Fibroblast of skin of scalp (primary cell): Measurements from ENCODE around the gene SLC26A3.

Experiments
- DNase-seq: peaks from one replicate; pipeline ENCODE4 v3.0.0-alpha.2; 2013

Gene SLC26A3

GRCh38 chr7:107815254-107815882 is 12.3 kb upstream of the SLC26A3 start:
- no peak for DNase-seq

GRCh38 chr7:107813524-107813923 is 10.5 kb upstream of the SLC26A3 start:
- DNase-seq = no peak

DNA sequence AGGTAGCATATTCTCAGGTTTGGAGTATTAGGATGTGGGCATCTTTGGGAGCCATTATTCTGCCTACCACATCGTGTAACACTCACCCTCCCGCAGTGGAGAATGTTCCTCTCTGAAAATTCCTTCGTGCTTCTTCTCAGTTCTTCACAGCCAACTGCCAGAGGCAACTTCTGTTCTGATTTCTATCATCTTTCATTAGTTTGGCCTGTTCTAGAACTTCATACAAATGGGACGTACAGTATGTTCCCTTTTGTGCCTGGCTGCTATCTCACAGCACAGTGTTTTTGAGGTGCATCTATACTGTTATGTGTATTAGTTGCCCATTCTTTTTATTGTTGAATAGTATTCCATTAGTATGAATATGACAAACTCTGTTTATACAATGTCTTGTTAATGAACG is 8.9 kb upstream of the SLC26A3 start:
- no peak for DNase-seq

DNA sequence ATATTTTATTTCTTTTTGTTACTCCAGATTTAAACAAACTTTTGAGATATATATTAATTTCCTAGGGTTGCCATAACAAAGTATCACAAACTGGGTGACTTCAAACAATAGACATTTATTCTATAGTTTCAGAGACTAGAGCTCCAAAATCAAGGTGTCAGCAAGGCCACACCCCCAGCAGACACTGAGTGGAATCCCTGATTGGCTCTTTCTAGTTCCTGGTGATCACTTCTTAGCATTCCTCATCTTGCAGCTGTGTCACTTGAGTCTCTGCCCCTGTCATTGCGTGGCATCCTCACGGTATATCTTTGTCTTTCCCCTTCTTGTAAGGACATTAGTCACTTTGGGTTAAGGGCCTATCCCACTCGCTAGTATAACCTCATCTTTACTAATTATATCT is 7.6 kb upstream of the SLC26A3 start:
- no peak for DNase-seq

GRCh38 chr7:107809179-107809578 is 6.2 kb upstream of the SLC26A3 start:
- no peak for DNase-seq

GRCh38 chr7:107799647-107800264 is 3.3 kb downstream of the SLC26A3 start:
- DNase-seq = no peak

DNA sequence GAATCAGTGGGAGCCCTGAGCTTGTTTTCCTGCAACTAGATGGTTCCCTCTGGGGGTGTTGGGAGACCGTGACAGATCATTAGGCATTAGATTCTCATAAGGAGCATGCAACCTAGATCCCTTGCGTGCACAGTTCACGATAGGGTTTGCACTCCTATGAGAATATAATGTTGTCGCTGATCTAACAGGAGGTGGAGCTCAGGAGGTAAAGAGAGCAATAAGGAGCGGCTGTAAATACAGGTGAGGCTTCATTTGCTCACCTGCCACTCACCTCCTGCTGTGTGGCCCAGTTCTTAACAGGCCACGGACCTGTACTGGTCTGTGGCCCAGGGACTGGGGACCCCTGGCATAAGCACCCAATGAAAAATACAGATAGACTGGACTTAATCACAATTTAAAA is 10.7 kb downstream of the SLC26A3 start:
- DNase-seq = no peak

DNA sequence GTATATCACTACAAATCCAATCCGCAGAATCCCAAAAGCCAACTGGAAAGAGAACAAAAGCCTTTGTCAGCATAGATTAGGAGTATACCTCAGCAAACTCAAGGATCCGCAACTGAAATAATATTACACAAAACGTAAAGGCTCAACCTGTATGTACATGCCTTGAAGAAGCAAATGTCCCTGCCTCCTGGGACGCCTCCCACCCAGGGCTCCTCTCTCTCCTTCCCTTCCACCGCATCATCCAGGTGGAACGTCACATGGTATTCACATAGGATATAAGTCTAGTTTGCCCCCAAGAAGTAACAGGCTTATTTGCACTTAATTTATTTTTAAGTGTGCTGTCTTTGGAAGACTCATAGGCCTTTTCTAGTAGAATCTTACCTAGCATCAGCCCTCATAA is 13.4 kb downstream of the SLC26A3 start:
- DNase-seq = no peak

- DNase-seq = no peak
Observed at GRCh38 chr7:107788662-107789061, 14.4 kb downstream of the SLC26A3 start.

GRCh38 chr7:107788216-107788615 is 14.8 kb downstream of the SLC26A3 start:
- no peak for DNase-seq

DNA sequence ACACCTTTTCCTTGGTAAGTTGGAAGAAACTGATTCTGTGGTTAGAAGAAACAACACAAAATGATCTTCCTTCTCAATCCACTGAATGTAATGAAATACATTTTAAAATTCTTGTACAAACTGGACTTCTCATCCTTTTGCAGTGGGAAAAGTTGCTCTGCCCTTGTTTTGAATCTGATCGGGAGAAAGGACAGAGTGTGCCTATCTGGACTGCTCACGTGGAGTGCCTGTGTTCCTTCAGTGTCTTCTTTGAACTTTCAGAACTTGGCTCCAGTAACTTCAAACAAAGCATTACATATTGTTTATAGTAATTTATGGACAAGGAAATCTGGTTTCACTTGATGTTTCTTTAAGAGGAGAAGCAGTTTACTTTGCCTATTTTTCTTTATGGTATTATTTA is 17.1 kb downstream of the SLC26A3 start:
- no peak for DNase-seq

DNA sequence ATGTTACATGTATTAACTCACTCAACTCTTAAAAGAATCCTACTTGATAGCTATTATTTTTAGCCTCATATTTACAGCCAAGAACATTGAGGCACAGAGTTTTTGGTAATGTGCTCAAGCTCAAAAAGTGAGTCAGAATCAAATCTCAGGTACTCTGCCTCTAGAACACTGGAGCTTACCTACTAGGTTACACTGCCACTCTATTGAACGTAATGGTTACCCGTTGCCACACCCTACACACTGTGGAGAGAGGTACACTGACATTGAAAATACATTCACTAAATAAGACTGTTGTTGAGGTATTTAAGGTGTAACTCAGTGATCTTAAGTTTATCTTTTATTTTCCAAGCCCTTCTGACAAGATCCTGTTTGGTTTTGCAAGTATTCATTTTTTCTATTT is 17.9 kb downstream of the SLC26A3 start:
- DNase-seq = no peak

DNA sequence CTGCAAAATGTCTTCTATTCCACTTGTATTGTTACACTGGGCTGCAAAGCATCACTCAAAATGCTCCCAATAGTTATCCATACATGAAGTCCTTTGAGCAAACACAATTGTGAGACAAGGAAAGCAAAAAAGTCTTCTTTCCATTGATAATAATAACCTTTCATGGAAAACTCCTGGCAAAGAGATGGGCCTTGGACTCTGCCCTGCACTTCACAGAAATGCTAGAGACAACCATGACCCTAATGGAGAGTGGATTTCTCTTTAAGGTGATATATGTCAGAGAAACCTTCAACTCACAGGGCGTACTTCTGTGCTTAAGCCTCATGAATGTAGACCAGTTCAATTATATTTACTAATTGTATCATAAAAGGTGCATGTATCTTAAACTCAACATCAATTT is 19.4 kb downstream of the SLC26A3 start:
- no peak for DNase-seq

DNA sequence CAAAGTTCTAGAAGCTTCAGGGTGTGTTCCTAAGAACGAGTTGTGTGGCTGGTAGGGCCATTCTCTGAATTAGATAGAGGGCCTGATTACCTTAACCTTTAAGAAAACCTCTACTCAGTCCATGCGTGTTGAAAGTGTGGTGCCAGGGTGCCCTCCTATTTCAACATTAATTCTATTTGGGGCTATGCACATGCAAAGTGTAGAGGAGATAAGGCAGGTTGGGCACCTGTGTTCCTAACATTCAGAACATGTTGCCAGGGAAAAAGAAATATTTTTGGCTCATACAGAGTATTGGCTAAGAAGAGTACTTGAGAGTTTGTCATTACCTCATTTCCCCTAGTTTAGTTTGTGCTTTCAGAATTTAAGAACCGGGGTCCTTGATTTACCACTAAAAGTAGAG is 20.6 kb downstream of the SLC26A3 start:
- no peak for DNase-seq

- DNase-seq = no peak
Observed at GRCh38 chr7:107779647-107780099, 23.4 kb downstream of the SLC26A3 start.

- no peak for DNase-seq
Observed at GRCh38 chr7:107778283-107778682, 24.7 kb downstream of the SLC26A3 start.

DNA sequence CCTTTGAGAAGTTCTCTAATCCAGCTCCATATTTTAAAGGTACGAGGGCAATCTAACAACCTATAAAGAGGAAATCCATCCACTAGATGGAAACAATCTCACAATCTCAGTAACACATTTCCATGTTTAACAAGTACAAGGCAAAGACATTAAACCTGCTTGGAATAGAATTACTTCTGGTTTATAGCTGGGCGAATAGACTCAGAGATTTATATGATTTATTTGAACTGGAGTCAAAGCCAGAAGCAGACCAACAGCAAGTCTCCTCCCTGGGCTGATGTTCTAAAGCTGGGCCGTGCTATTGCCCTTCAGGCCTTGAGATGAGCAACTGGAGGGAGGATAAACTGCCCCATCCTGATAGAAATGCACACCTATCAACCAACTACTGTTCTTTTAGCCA is 25.3 kb downstream of the SLC26A3 start:
- no peak for DNase-seq

GRCh38 chr7:107773027-107773426 is 30.0 kb downstream of the SLC26A3 start:
- no peak for DNase-seq

DNA sequence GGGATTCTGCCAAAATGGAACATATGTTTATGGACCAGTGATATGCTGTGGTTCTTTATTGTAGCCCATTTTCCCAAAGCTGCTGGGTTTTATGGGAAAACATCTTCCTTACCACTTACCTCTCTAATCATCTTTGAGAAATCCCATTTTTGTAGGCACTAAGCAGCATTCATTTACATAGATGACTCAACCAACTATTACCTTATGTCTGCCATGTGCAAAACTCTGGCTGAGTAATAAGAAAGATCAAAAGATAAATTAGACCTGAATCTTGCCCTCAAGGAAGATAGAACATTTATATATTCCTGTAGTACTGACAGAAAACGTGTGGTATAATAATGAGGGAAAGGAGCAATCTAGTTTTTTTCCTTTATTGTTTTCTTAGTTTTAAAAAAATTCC is 34.8 kb downstream of the SLC26A3 start:
- no peak for DNase-seq

- DNase-seq = no peak
Observed at GRCh38 chr7:107767391-107767790, 35.6 kb downstream of the SLC26A3 start.

DNA sequence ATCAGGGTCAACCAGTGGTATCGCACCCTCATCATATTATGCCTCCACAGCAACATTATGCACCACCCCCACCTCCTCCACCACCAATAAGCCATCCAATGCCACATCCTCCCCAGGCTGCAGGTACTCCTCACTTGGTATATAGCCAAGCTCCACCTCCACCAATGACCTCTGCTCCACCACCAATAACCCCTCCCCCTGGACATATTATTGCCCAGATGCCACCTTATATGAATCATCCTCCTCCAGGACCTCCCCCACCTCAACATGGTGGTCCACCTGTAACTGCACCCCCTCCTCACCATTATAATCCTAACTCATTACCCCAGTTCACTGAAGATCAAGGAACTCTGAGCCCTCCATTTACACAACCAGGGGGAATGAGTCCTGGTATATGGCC is 44.4 kb downstream of the SLC26A3 start:
- no peak for DNase-seq

GRCh38 chr7:107754642-107755041 is 48.4 kb downstream of the SLC26A3 start:
- no peak for DNase-seq

DNA sequence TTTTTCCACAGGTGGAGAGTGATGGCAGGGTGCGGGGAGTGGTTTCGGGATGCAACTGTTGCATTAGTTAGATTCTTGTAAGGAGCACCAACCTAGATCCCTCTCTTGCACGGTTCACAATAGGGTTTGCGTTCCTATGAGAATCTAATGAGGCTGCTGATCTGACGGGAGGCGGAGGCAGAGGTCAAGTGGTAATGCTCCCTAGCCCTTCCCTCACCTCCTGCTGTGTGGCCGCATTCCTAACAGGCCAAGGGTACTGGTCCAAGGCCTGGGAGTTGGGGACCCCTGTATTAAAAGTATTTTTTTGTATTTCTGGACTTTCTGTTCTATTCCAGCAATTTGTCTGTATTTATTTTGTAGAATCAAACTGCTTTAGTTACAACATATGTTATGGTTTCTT is 51.9 kb downstream of the SLC26A3 start:
- no peak for DNase-seq

GRCh38 chr7:107746006-107746405 is 57.0 kb downstream of the SLC26A3 start:
- DNase-seq = no peak

DNA sequence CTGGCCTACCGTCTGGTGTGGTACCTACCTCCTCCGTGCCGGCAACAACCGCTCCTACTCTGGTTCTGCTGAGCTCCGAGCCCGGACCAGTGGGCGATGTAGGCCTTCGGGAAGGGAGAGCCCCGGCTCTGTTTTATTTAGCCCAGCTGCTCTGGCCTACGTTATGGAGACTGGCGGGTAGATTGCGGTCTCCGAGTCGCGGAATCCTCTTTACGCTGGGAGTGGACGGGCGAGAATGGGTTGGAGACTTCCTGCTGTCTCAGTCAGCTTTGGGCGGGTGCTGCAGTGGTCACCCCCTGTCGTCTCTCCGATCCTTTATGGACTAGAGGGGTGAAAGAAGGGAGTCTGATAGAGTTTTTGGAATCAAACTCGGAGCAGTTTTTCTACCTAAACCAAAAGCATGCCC is 58.7 kb downstream of the SLC26A3 start:
- no peak for DNase-seq
